Measurements from ENCODE around the gene CLECL1.

The CLECL1 gene

GRCh38 chr12:9731393-9731792 is 1.5 kb downstream of the CLECL1 start:
- TF ChIP-seq CTCF (IDR thresholded peaks at IDR 0.05; ENCODE audit: insufficient read depth, low read depth, low read length, missing control alignments) = no peak
- DNase-seq (ENCODE audit: low read depth) = no peak
- no peak overlapping the region for H3K4me3 ChIP-seq (ENCODE audit: low read length)

- no peak overlapping the region for H3K4me3 ChIP-seq (ENCODE audit: low read length)
- DNase-seq (ENCODE audit: low read depth) = no peak
- TF ChIP-seq CTCF (IDR thresholded peaks at IDR 0.05; ENCODE audit: insufficient read depth, low read depth, low read length, missing control alignments) = no peak
Observed at GRCh38 chr12:9730591-9730990, 2.3 kb downstream of the CLECL1 start.

GRCh38 chr12:9730011-9730410 is 2.9 kb downstream of the CLECL1 start:
- H3K4me3 ChIP-seq (ENCODE audit: low read length) = no peak overlapping the region
- DNase-seq (ENCODE audit: low read depth) = no peak
- TF ChIP-seq CTCF (IDR thresholded peaks at IDR 0.05; ENCODE audit: insufficient read depth, low read depth, low read length, missing control alignments) = no peak

- DNase-seq (ENCODE audit: low read depth) = no peak
- no peak overlapping the region for H3K4me3 ChIP-seq (ENCODE audit: low read length)
- TF ChIP-seq CTCF (IDR thresholded peaks at IDR 0.05; ENCODE audit: insufficient read depth, low read depth, low read length, missing control alignments) = no peak
Observed at GRCh38 chr12:9729082-9729481, 3.8 kb downstream of the CLECL1 start.

GRCh38 chr12:9727813-9728212 is 5.1 kb downstream of the CLECL1 start:
- H3K4me3 ChIP-seq (ENCODE audit: low read length) = no peak overlapping the region
- DNase-seq (ENCODE audit: low read depth) = peak; percentile 39
- no peak for TF ChIP-seq CTCF (IDR thresholded peaks at IDR 0.05; ENCODE audit: insufficient read depth, low read depth, low read length, missing control alignments)

GRCh38 chr12:9725213-9725870 is 7.6 kb downstream of the CLECL1 start:
- no peak overlapping the region for H3K4me3 ChIP-seq (ENCODE audit: low read length)
- no peak for TF ChIP-seq CTCF (IDR thresholded peaks at IDR 0.05; ENCODE audit: insufficient read depth, low read depth, low read length, missing control alignments)
- DNase-seq (ENCODE audit: low read depth) = peak; percentile 53

- no peak overlapping the region for H3K4me3 ChIP-seq (ENCODE audit: low read length)
- no peak for TF ChIP-seq CTCF (IDR thresholded peaks at IDR 0.05; ENCODE audit: insufficient read depth, low read depth, low read length, missing control alignments)
- no peak for DNase-seq (ENCODE audit: low read depth)
Observed at GRCh38 chr12:9724023-9724422, 8.9 kb downstream of the CLECL1 start.
